Measurements from ENCODE around the gene GPR179. TPM values are rescaled to one million over a fixed set of nuclear protein-coding genes. Genes with fewer than 3 reads are reported as not detected.

GPR179 gene
- total RNA-seq, 1 experiment from 2014 or later: 0.17 TPM

- Histone ChIP-seq H3K4me1 (ENCODE audit: control insufficient read depth in 1 of 2, insufficient read depth in 2 of 2, low read length in 2 of 2) (peaks cover 4 to 27% of the 10 kb centered on the region in 2 experiments; a peak in 3 of 4 replicates), H4K20me1 (ENCODE audit: insufficient read depth) (0 out of 2 replicates have a peak, but pooled peaks cover 3% of the 10 kb centered on the region), H3K4me2 (ENCODE audit: low read length) (no peak overlapping the region), H3K9ac (ENCODE audit: low read length) (no peak overlapping the region), H3K79me2 (ENCODE audit: insufficient read depth, low read length) (peaks cover 64% of the 10 kb centered on the region), H3K27me3 (ENCODE audit: insufficient read depth, low read length) (no peaks in the 10 kb centered on the region), H3K9me3 (ENCODE audit: control insufficient read depth in 1 of 2, insufficient read depth in 1 of 2, low read depth in 1 of 2, low read length in 2 of 2) (no peaks in the 10 kb centered on the region), H3K9me2 (ENCODE audit: insufficient read depth) (no peaks in the 10 kb centered on the region), H3K36me3 (ENCODE audit: control insufficient read depth in 1 of 2, insufficient read depth in 2 of 2, low read length in 2 of 2) (no peaks in the 10 kb centered on the region), H2AFZ (ENCODE audit: low read depth, low read length, poor library complexity, severe bottlenecking) (no peak overlapping the region), H3K27ac (ENCODE audit: low read depth, low read length) (no peak overlapping the region), H3K4me3 (replicated peaks in 1 of 2; ENCODE audit: low read depth in 1 of 2, low read length in 2 of 2) (no peak overlapping the region)
- ATAC-seq: no peak
- ChIA-PET POLR2A (interaction anchor here (0.6 kb wide), 1 partner anchor 71 kb away, joined by 3 read pairs; no protein-coding TSS in a partner anchor), CTCF (interaction anchor here (1.1 kb wide), 1 partner anchor 229 kb away, joined by 3 read pairs; no protein-coding TSS in a partner anchor), RAD21 (ENCODE audit: low non-redundant PET in 1 of 2, low total read pairs in 2 of 2, uncharacterized antibody in 2 of 2, unreplicated experiment in 2 of 2) (no interaction called here)
- no peak for DNase-seq (ENCODE audit: low read depth, low spot score)
- intact Hi-C loops (cut with micrococcal nuclease): loop anchor here (10.0 kb wide), 1 partner anchor 130 kb away; no protein-coding TSS in a partner anchor
- TF ChIP-seq REST (IDR thresholded peaks at IDR 0.05; ENCODE audit: low read depth) (no peak), ELF1 (IDR thresholded peaks at IDR 0.05; ENCODE audit: borderline replicate concordance, low read depth) (no peak), CBX3 (IDR thresholded peaks at IDR 0.05; ENCODE audit: low read depth) (no peak), RAD21 (IDR thresholded peaks at IDR 0.05; ENCODE audit: low read depth) (no peak), ZBTB33 (IDR thresholded peaks at IDR 0.05; ENCODE audit: extremely low read depth, insufficient replicate concordance, low read length) (no peak), JUND (IDR thresholded peaks at IDR 0.05) (no peak), CEBPB (IDR thresholded peaks at IDR 0.05; ENCODE audit: low read depth) (no peak)
- BruUV-seq (replicated peaks): no TSS peak
These were observed 11.5 kb upstream of the GPR179 start for GRCh38 chr17:38355251-38355650.

Measured in HCT116 (cell line).